Heart left ventricle (tissue), 16 donors: Measurements from ENCODE around the gene PLEKHG4B. TPM values are rescaled to one million over a fixed set of nuclear protein-coding genes. Genes with fewer than 3 reads are reported as not detected.
"Not testable (repeated sequence)": the region's sequence is repeated elsewhere in the genome, so short reads cannot be mapped to it uniquely, and the experiment has no call there.

Experiments
- ATAC-seq, 4 donors: fragments of 200-7000 bp; cut with Tn5 transposase; one replicate each; pipeline ENCODE4 v1.9.1; 2020 to 2022; ENCODE audit warnings: moderate library complexity in 4 of 4, mild to moderate bottlenecking in 3 of 4, moderate number of reproducible peaks in 1 of 4
- DNase-seq, 5 donors: peaks; one replicate each; pipeline ENCODE4 v3.0.0-alpha.2; 2020
- H3K27ac ChIP-seq, 12 donors: fragments of 200-600 bp; sonication (generic) in 4 of 12; one replicate each; pipeline versions ENCODE4 v1.5.0 to v1.8.0; 2016 to 2022; ENCODE audit warnings: mild to moderate bottlenecking in 2 of 12
- H3K27me3 ChIP-seq, 9 donors: fragments of 200-600 bp; sonication (generic) in 2 of 9; one replicate each; pipeline versions ENCODE4 v1.5.1 to v1.8.0; 2016 to 2022; ENCODE audit warnings: mild to moderate bottlenecking in 3 of 9
- H3K36me3 ChIP-seq, 9 donors: fragments of 200-600 bp; sonication (generic) in 2 of 9; one replicate each; pipeline versions ENCODE4 v1.5.0 to v1.8.0; 2018 to 2022; ENCODE audit warnings: mild to moderate bottlenecking in 2 of 9
- H3K4me1 ChIP-seq, 12 donors: fragments of 200-600 bp; sonication (generic) in 4 of 12; one replicate each; pipeline versions ENCODE4 v1.5.0 to v1.8.0; 2016 to 2022; ENCODE audit warnings: mild to moderate bottlenecking in 3 of 12
- H3K4me3 ChIP-seq, 12 donors: fragments of 200-600 bp; sonication (generic) in 4 of 12; one replicate each; pipeline versions ENCODE4 v1.5.0 to v1.8.0; 2017 to 2022; ENCODE audit warnings: mild to moderate bottlenecking in 9 of 12, moderate library complexity in 4 of 12
- H3K9me3 ChIP-seq, 12 donors: fragments of 200-600 bp; sonication (generic) in 4 of 12; one replicate each; pipeline versions ENCODE4 v1.5.0 to v1.8.0; 2016 to 2022; ENCODE audit warnings: mild to moderate bottlenecking in 1 of 12
- POLR2A ChIP-seq, 2 donors: fragments of 450-650 bp; IDR thresholded peaks; one replicate each; pipeline ENCODE4 v1.6.1; 2017; ENCODE audit warnings: antibody characterized with exemption in 2 of 2, mild to moderate bottlenecking in 2 of 2, moderate library complexity in 2 of 2
- WGBS, 4 donors: extraction: QIAGEN DNeasy Blood & Tissue Kit in 2 of 4; methylation state at CpG; one replicate each; pipeline versions ENCODE4 v1.1.5 to v1.1.7; 2013 to 2018; 5-methylcytosine and 5-hydroxymethylcytosine counted together
- intact Hi-C, 10 donors: fragments of 100-400 bp; cut with DNase I; formaldehyde crosslinking; loops; one replicate each; pipeline versions ENCODE4 v1.11.1 to v1.14.2; 2022
- polyA plus RNA-seq, 2 donors: library from polyadenylated mRNA; stranded (reverse); fragments of 200-250 nt; gene quantifications; one replicate each; pipeline ENCODE4 v1.2.3, GENCODE V29; 2013
- total RNA-seq, 9 donors: library from RNA; depleted of rRNA in 2 of 9; stranded (reverse); fragments of >200 nt in 2 of 9; fragmentation: NEBNext Ultra II Directional in 3 of 9; extraction: Animal tissue kit (Norgen Biotek cat#: 25700) in 3 of 9; gene quantifications; one replicate each; pipeline versions ENCODE4 v1.1.0 to v1.2.4, GENCODE V29; 2016 to 2023
- TF ChIP-seq, protein P1 (sequence below), 12 donors: fragments of 200-600 bp; sonication (generic) in 4 of 12; IDR thresholded peaks; one replicate each; pipeline versions ENCODE4 v1.5.0 to v1.8.0; 2018 to 2022; ENCODE audit warnings: antibody characterized with exemption in 12 of 12, mild to moderate bottlenecking in 5 of 12
- donor health status: ischemic (EF 13 %, LVEDD 7.1; RV severe dilation, severe dysfunction).
- donor health status: healthy with polysubstance abuse.
- donor health status: DM: no; HTN: yes; CAD: no.
- donor health status: DM: no; HTN: no; CAD: no.
- donor health status: ischemic (EF 25% LVEDD 6.9; RV normal size, moderate dysfunction).
- donor health status: ischemic (EF 25% LVEDD 5.7; RV mildly dilated, moderate dysfunction).
- donor health status: healthy.
- donor health status: DM: yes; HTN: yes; CAD: no.
- donor health status: ischemic (EF 35%, LVEDD 5.7; RV mildly dilated, moderate dysfunction).
- donor health status: nonischemic (EF 11% LVEDD 7.7; RV severe dilation, severe dysfunction).
- donor health status: DM: yes; HTN: yes; CAD: no.
- donor health status: PGD.
- donor health status: ischemic (EF 29% LVEDD 5.4; RV normal size, mild dysfunction).
- donor health status: nonischemic (EF 23%, LVEDD 6.1; RV moderate dilation, normal function).

PLEKHG4B gene
- total and polyA plus RNA-seq, 11 donors = 0.03 to 0.34 (median 0.10) TPM; not detected in 7

GRCh38 chr5:163338-163620, 71.3 kb downstream of the PLEKHG4B start:
- no peak for ATAC-seq

GRCh38 chr5:163841-164240, 71.9 kb downstream of the PLEKHG4B start:
- Histone ChIP-seq H3K9me3 (no peaks in the 10 kb centered on the region), H3K4me3 (no peak overlapping the region), H3K27me3 (peaks cover 0 to 16% (median 0%) of the 10 kb centered on the region in 9 donors), H3K36me3 (no peaks in the 10 kb centered on the region), H3K4me1 (peaks cover 0 to 9% (median 3%) of the 10 kb centered on the region in 12 donors), H3K27ac (no peak overlapping the region)
- 80 to 97% (median 84%) methylated on average over 13 of the region's 13 CpGs for WGBS, 4 donors
- no peak for DNase-seq
- intact Hi-C loops = no loop called here
- TF ChIP-seq, protein P1, sequence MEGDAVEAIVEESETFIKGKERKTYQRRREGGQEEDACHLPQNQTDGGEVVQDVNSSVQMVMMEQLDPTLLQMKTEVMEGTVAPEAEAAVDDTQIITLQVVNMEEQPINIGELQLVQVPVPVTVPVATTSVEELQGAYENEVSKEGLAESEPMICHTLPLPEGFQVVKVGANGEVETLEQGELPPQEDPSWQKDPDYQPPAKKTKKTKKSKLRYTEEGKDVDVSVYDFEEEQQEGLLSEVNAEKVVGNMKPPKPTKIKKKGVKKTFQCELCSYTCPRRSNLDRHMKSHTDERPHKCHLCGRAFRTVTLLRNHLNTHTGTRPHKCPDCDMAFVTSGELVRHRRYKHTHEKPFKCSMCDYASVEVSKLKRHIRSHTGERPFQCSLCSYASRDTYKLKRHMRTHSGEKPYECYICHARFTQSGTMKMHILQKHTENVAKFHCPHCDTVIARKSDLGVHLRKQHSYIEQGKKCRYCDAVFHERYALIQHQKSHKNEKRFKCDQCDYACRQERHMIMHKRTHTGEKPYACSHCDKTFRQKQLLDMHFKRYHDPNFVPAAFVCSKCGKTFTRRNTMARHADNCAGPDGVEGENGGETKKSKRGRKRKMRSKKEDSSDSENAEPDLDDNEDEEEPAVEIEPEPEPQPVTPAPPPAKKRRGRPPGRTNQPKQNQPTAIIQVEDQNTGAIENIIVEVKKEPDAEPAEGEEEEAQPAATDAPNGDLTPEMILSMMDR (IDR thresholded peaks at IDR 0.05) = no peak
- TF ChIP-seq POLR2A (IDR thresholded peaks at IDR 0.05) = no peak
- ATAC-seq = no peak

More at GRCh38 chr5:163338-163620, 71.3 kb downstream of the PLEKHG4B start:
- Histone ChIP-seq H3K9me3 (no peaks in the 10 kb centered on the region), H3K36me3 (no peaks in the 10 kb centered on the region), H3K4me1 (peaks cover 0 to 3% (median 0%) of the 10 kb centered on the region in 12 donors), H3K4me3 (no peak overlapping the region), H3K27me3 (peaks cover 0 to 16% (median 0%) of the 10 kb centered on the region in 9 donors), H3K27ac (no peak overlapping the region)
- intact Hi-C loops = no loop called here
- whole genome bisulfite sequencing, 4 donors = 74 to 88% (median 85%) methylated on average over 7 of the region's 7 CpGs
- TF ChIP-seq, protein P1 (IDR thresholded peaks at IDR 0.05) = no peak
- DNase-seq = peak in 1 of 5 donors; percentile 20

DNA sequence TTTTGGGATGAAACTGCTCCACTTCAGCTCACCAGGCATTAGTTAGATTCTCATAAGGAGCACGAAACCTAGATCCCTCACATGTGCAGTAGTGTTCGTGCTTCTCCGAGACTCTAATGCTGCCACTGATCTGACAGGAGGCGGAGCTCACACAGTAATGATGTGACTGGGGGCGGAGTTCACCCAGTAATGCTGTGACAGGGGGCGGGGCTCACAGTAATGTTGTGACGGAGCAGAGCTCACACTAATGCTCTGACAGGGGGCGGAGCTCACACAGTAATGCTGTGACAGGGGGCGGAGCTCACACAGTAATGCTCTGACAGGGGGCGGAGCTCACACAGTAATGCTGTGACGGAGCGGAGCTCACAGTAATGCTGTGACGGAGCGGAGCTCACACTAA, 72.3 kb downstream of the PLEKHG4B start:
- intact Hi-C loops = no loop called here
- H3K36me3 ChIP-seq = no peaks in the 10 kb centered on the region
- 69 to 94% (median 78%) methylated on average over 9 to 14 of the region's 14 CpGs for WGBS, 4 donors
- H3K9me3 ChIP-seq = no peaks in the 10 kb centered on the region
- H3K27me3 ChIP-seq = peaks cover 0 to 13% (median 0%) of the 10 kb centered on the region in 9 donors
- ATAC-seq = no peak
- TF ChIP-seq, protein P1 (IDR thresholded peaks at IDR 0.05) = no peak
- TF ChIP-seq POLR2A (IDR thresholded peaks at IDR 0.05) = no peak
- no peak overlapping the region for H3K27ac ChIP-seq
- no peak overlapping the region for H3K4me3 ChIP-seq
- no peak for DNase-seq
- H3K4me1 ChIP-seq = peaks cover 0 to 13% (median 5%) of the 10 kb centered on the region in 12 donors

DNA sequence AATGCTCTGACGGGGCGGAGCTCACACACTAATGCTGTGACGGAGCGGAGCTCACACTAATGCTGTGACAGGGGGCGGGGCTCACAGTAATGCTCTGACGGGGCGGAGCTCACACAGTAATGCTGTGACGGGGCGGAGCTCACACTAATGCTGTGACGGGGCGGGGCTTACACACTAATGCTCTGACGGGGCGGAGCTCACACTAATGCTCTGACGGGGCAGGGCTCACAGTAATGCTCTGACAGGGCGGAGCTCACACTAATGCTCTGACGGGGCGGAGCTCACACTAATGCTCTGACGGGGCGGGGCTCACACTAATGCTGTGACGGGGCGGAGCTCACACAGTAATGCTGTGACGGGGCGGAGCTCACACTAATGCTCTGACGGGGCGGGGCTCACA, 72.8 kb downstream of the PLEKHG4B start:
- DNase-seq, intact Hi-C loops: not testable (repeated sequence)
- WGBS, 4 donors = 75 to 96% (median 92%) methylated on average over 5 to 22 of the region's 25 CpGs

More for the DNA sequence above, 72.8 kb downstream of the PLEKHG4B start:
- H3K9me3 ChIP-seq, H3K4me3 ChIP-seq, ATAC-seq, H3K27ac ChIP-seq, H3K27me3 ChIP-seq, H3K36me3 ChIP-seq: not testable (repeated sequence)
- H3K4me1 ChIP-seq = peaks cover 0 to 17% (median 8%) of the 10 kb centered on the region in 12 donors
